ENCODE data around the gene FAM131B.
A peak's percentile ranks its signal among the peaks of the same experiment; 100 is the strongest.

The FAM131B gene

DNA sequence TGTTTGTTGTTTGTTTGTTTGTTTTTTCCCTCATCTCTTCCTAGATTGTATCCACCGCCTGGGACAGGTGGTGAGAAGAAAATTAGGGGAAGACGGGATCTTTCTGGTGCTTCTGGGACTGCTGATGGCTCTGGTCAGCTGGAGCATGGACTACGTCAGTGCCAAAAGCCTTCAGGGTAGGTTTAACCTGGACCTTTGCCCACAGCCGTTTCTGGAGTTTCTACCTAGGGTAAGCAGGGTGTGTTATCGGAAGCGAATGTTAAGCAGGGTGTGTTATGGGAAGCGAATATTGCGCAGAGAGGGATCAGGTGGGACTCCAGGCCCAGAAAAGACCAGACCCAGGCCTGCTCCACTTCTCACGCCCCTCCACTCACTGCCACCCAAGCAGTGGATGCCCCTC, 41.9 kb downstream of the FAM131B start:
- no peak for DNase-seq

DNA sequence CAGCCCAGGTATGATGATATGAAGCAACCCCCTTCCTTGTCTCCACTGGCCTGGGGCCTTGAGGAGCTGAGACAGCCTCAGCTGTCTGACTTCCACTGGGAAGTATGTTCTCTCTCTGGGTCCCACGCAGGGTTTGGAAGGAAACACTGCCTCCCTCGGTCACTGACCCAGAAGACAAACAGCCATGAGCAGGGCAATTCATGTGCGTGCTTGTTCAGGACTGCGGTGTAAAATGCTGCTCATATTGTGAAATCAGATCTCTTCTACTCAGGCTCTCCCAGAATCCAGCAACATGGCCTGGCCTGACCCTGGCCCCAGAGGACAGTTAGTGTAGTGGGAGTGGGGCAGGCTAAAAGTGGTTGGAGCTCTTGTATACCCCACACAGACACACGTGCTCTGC, 43.9 kb downstream of the FAM131B start:
- DNase-seq: no peak

DNA sequence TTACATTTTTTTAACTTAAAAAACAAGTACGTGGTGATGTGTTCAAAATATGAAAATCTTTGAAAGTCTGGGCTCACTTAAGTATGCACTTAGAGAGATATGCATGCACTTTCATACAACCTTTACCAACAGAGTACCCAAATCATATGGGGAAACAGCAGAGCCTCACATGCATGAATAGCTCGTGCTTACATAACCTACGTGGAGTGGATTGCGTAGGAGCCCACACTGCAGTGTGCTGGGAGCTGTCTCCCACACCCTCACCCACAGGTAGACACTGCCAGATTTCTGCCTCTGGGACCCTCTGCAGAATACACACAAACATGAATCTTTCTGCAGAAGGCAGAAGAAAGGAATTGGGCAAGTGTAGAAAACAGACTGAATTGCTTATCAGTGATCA, 46.0 kb downstream of the FAM131B start:
- DNase-seq: no peak

DNA sequence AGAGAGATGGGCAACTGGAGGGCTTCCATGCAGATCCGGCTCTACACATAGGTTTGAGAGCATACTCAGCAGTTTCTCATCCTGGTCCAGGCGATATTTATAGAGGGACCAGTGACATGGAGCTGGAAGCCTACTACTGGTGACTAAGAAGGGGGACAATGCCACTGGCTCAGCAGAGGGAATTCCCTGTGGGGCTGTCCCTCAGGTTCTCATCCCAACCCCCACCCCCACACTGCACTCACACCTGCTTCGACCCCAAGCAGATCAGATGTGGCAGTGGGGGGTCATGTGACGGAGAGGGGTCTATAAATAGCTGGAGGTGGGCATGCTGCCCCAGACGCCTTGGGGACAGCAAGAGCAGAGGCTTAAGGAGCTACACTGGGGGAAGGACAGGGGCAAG, 46.7 kb downstream of the FAM131B start, which contains the start of gene CLCN1:
TSS of gene CLCN1 (plus strand) at position 336 of the 400 bp plus-strand sequence. CDS start 102 bp downstream, outside the sequence.
- DNase-seq: no peak

GRCh38 chr7:143314127-143314526, 48.4 kb downstream of the FAM131B start:
- DNase-seq: no peak

DNA sequence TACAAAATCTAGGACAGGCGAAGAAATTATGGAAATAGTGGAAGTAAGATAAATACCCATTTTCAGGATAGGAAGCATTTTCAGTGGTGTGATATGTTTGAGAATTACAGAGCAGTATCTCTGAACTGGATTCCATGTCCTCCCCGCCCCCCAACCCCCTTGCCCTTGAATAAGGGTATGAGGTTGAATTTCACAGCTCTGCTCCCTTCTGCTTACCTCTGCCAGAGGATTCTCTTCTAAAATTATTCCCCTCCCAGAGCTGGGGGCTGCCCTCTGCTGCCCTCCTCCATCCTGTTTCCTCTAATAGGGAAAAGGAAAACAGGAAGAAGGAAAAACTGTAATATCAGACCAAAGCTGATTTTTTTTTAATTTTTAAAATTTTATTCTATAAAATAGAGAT, 53.9 kb downstream of the FAM131B start:
- DNase-seq: no peak

GRCh38 chr7:143305423-143306070, 57.0 kb downstream of the FAM131B start:
- peak; percentile 76 for DNase-seq

- DNase-seq: no peak
Observed at GRCh38 chr7:143304938-143305337, 57.6 kb downstream of the FAM131B start.

DNA sequence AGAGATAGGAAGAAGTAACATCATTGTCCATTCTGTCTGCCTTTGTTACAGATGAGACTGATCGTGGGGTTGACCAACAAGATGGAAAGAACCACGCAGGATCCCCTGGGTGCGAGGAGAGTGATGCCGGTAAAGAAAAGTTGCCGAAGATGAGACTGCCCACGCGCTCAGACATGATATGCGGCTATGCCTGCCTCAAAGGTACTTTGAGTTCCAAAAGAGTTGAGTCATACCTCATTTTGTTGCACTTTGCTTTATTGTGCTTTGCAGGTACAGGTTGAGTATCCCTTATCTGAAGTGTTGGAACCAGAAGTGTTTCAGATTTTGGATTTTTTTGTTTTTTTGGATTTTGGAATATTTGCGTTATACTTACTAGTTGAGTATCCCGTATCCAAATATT, 58.8 kb downstream of the FAM131B start:
- no peak for DNase-seq

All from activated naive CD4-positive, alpha-beta T cell treated with Interleukin-2 at 50 U/mL for 16 hours (primary cell).